H1 (cell line): Measurements from ENCODE around the gene FAM170B. TPM values are rescaled to one million over a fixed set of nuclear protein-coding genes. Genes with fewer than 3 reads are reported as not detected.

Experiments
- CTCF ChIA-PET: fragments of 300-600 bp; sonication (Branson Sonifier 250); formaldehyde crosslinking; loops from one replicate; lab custom pipeline; 2021; ENCODE audit not compliant: partially characterized antibody; lab: Charles Lee
- POLR2A ChIA-PET: fragments of 300-600 bp; sonication (Branson Sonifier 250); formaldehyde crosslinking; loops from one replicate; lab custom pipeline; 2021; ENCODE audit warnings: inconsistent platforms; ENCODE audit not compliant: partially characterized antibody; lab: Charles Lee
- DNase-seq, 2 experiments: peaks; one replicate each; pipeline versions ENCODE4 v3.0.0 to v3.0.0-alpha.2; 2010 to 2022; ENCODE audit warnings: low spot score in 2 of 2, low read depth in 1 of 2, mixed read lengths in 1 of 2
- FAIRE-seq: peaks from 2 replicates; lab custom pipeline; 2011; peaks lifted over from hg19 to GRCh38; lab: Jason Lieb, UNC
- H2AFZ ChIP-seq: 2 replicates; pipeline ENCODE4 v1.8.1; 2012; ENCODE audit warnings: low read length, inconsistent platforms
- H2AK5ac ChIP-seq: 2 replicates; pipeline ENCODE4 v1.6.1; 2013; ENCODE audit warnings: low read depth, low read length
- H2BK120ac ChIP-seq: replicated peaks from 2 replicates; pipeline ENCODE3; 2013; ENCODE audit warnings: low read depth, low read length, inconsistent platforms
- H2BK12ac ChIP-seq: 2 replicates; pipeline ENCODE4 v1.6.1; 2013; ENCODE audit warnings: low read depth, low read length
- H2BK15ac ChIP-seq: 2 replicates; pipeline ENCODE4 v1.6.1; 2013; ENCODE audit warnings: low read length
- H2BK20ac ChIP-seq: 2 replicates; pipeline ENCODE4 v1.6.1; 2013; ENCODE audit warnings: low read length
- H2BK5ac ChIP-seq: 2 replicates; pipeline ENCODE4 v1.6.1; 2013; ENCODE audit warnings: low read depth, low read length
- H3K14ac ChIP-seq: 2 replicates; pipeline ENCODE4 v1.6.1; 2013; ENCODE audit warnings: inconsistent platforms; ENCODE audit not compliant: insufficient read length
- H3K18ac ChIP-seq: 2 replicates; pipeline ENCODE4 v1.6.1; 2013; ENCODE audit warnings: low read length; ENCODE audit errors: extremely low read depth
- H3K23ac ChIP-seq: 2 replicates; pipeline ENCODE4 v1.6.1; 2013; ENCODE audit warnings: inconsistent platforms; ENCODE audit not compliant: insufficient read length
- H3K23me2 ChIP-seq: 2 replicates; pipeline ENCODE4 v1.6.1; 2013; ENCODE audit warnings: low read depth, low read length
- H3K27ac ChIP-seq: 2 replicates; pipeline ENCODE4 v1.6.1; 2011; ENCODE audit warnings: low read depth, low read length, inconsistent platforms
- H3K27me3 ChIP-seq, 4 experiments: replicated peaks in 1 of 4; 1 replicate in 1 of 4; 2 replicates in 3 of 4; pipeline versions ENCODE4 v1.6.1 to v1.8.1; 2011 to 2013; ENCODE audit warnings: low read length in 3 of 4, mild to moderate bottlenecking in 3 of 4, inconsistent platforms in 2 of 4, mixed read lengths in 2 of 4, moderate library complexity in 1 of 4; ENCODE audit not compliant: control insufficient read depth in 3 of 4, insufficient read depth in 3 of 4; ENCODE audit errors: extremely low read depth in 1 of 4
- H3K36me3 ChIP-seq, 4 experiments: 2 replicates each; pipeline versions ENCODE4 v1.6.1 to v1.8.1; 2011 to 2013; ENCODE audit warnings: mild to moderate bottlenecking in 4 of 4, low read length in 3 of 4, moderate library complexity in 2 of 4, control low read depth in 1 of 4, inconsistent platforms in 1 of 4; ENCODE audit not compliant: insufficient read depth in 4 of 4, control insufficient read depth in 2 of 4
- H3K4ac ChIP-seq: replicated peaks from 2 replicates; pipeline ENCODE3; 2013; ENCODE audit warnings: low read length, low read depth, mixed read lengths, inconsistent platforms; ENCODE audit not compliant: insufficient read length
- H3K4me1 ChIP-seq, 4 experiments: replicated peaks in 1 of 4; 1 replicate in 1 of 4; 2 replicates in 3 of 4; pipeline versions ENCODE4 v1.6.1 to v1.8.1; 2011 to 2013; ENCODE audit warnings: low read length in 3 of 4, inconsistent platforms in 2 of 4, mixed read lengths in 1 of 4; ENCODE audit not compliant: insufficient read depth in 4 of 4, control insufficient read depth in 3 of 4
- H3K4me2 ChIP-seq, 2 experiments: 2 replicates each; pipeline versions ENCODE4 v1.6.1 to v1.8.1; 2011 to 2013; ENCODE audit warnings: low read depth in 2 of 2, low read length in 2 of 2, control low read depth in 1 of 2, inconsistent platforms in 1 of 2, mild to moderate bottlenecking in 1 of 2; ENCODE audit not compliant: insufficient read depth in 1 of 2
- H3K4me3 ChIP-seq, 4 experiments: fragments of 200-600, 300-600 bp in 1 of 4; sonication (generic), shearing (Covaris generic), sonication (Bioruptor Twin) in 1 of 4; 2 replicates each; pipeline versions ENCODE4 v1.5.1 to v1.8.1; 2011 to 2016; ENCODE audit warnings: low read length in 4 of 4, low read depth in 3 of 4, control low read depth in 2 of 4, inconsistent platforms in 2 of 4, mild to moderate bottlenecking in 2 of 4, mixed read lengths in 1 of 4, moderate library complexity in 1 of 4; ENCODE audit not compliant: insufficient read depth in 2 of 4; ENCODE audit errors: extremely low read depth in 1 of 4
- H3K56ac ChIP-seq: replicated peaks from 2 replicates; pipeline ENCODE3; 2013; ENCODE audit warnings: low read depth, mild to moderate bottlenecking, mixed read lengths, low read length, inconsistent platforms; ENCODE audit not compliant: insufficient read length
- H3K79me1 ChIP-seq: 2 replicates; pipeline ENCODE4 v1.6.1; 2013; ENCODE audit warnings: low read depth, low read length, control low read depth
- H3K79me2 ChIP-seq, 2 experiments: 2 replicates each; pipeline versions ENCODE4 v1.6.1 to v1.8.1; 2012 to 2013; ENCODE audit warnings: low read length in 2 of 2, mild to moderate bottlenecking in 2 of 2, inconsistent platforms in 1 of 2; ENCODE audit not compliant: insufficient read depth in 2 of 2, control insufficient read depth in 1 of 2
- H3K9ac ChIP-seq, 4 experiments: replicated peaks in 1 of 4; 1 replicate in 1 of 4; 2 replicates in 3 of 4; pipeline versions ENCODE4 v1.6.1 to v1.8.1; 2011 to 2013; ENCODE audit warnings: low read depth in 3 of 4, low read length in 3 of 4, control low read depth in 2 of 4, mild to moderate bottlenecking in 2 of 4, moderate library complexity in 2 of 4, inconsistent platforms in 1 of 4; ENCODE audit errors: extremely low read depth in 1 of 4
- H3K9me3 ChIP-seq, 2 experiments: 2 replicates each; pipeline versions ENCODE4 v1.6.1 to v1.8.1; 2012 to 2013; ENCODE audit warnings: mild to moderate bottlenecking in 2 of 2, moderate library complexity in 2 of 2, control low read depth in 1 of 2, inconsistent platforms in 1 of 2, low read depth in 1 of 2, low read length in 1 of 2, mixed read lengths in 1 of 2; ENCODE audit not compliant: insufficient read depth in 2 of 2
- H4K20me1 ChIP-seq, 2 experiments: replicated peaks in 1 of 2; 2 replicates each; pipeline versions ENCODE3 to v1.8.1; 2011 to 2013; ENCODE audit warnings: inconsistent platforms in 2 of 2, low read length in 2 of 2, mild to moderate bottlenecking in 1 of 2; ENCODE audit not compliant: insufficient read depth in 2 of 2, control insufficient read depth in 1 of 2
- H4K5ac ChIP-seq: 2 replicates; pipeline ENCODE4 v1.6.1; 2013; ENCODE audit warnings: low read length, low read depth, mixed read lengths, inconsistent platforms; ENCODE audit not compliant: insufficient read length
- H4K8ac ChIP-seq: 2 replicates; pipeline ENCODE4 v1.8.0; 2013; ENCODE audit warnings: mild to moderate bottlenecking, moderate library complexity, low read length, inconsistent platforms; ENCODE audit not compliant: insufficient read depth; ENCODE audit errors: extremely low read depth
- H4K91ac ChIP-seq: replicated peaks from 2 replicates; pipeline ENCODE3; 2013; ENCODE audit warnings: low read length, mixed read lengths, inconsistent platforms; ENCODE audit not compliant: insufficient read length
- RXRA ChIP-seq: IDR thresholded peaks from 2 replicates; pipeline ENCODE4 v1.6.1; 2011; ENCODE audit warnings: low read depth, mild to moderate bottlenecking, low read length, moderate library complexity; ENCODE audit not compliant: insufficient read depth
- WGBS, 2 experiments: shearing (Covaris generic) in 1 of 2; methylation state at CpG; one replicate each; pipeline versions ENCODE4 v1.1.6 to v1.1.7; 2013 to 2015; ENCODE audit warnings: low lambda C conversion rate in 2 of 2, mixed read lengths in 2 of 2, inconsistent platforms in 1 of 2, low coverage in 1 of 2, missing lambda C conversion rate in 1 of 2; ENCODE audit not compliant: insufficient replicate concordance in 2 of 2, insufficient coverage in 1 of 2, insufficient read length in 1 of 2; ENCODE audit errors: extremely low coverage in 1 of 2, missing lambda C conversion rate in 1 of 2; 5-methylcytosine and 5-hydroxymethylcytosine counted together
- polyA plus RNA-seq, 7 experiments: library from polyadenylated mRNA; depleted of rRNA in 3 of 7; stranded (reverse) in 5 of 7; unstranded in 2 of 7; fragments of >200 nt in 5 of 7; fragments of 200-250 nt in 2 of 7; gene quantifications; 1 replicate in 5 of 7; 2 replicates in 1 of 7; 4 replicates in 1 of 7; pipeline versions ENCODE4 v1.2.1 to v1.2.3, GENCODE V29; 2011 to 2013; ENCODE audit warnings: missing spikeins in 2 of 7, mixed read lengths in 2 of 7
- total RNA-seq: library from RNA; stranded (reverse); fragmentation: NEBNext Ultra II Directional; extraction: Animal tissue kit (Norgen Biotek cat#: 25700); gene quantifications from 2 replicates; pipeline ENCODE4 v1.2.1, GENCODE V29; 2021

Gene FAM170B
- total and polyA plus RNA-seq, 2 of the 8 experiments (the other 6 are each of a cell fraction or from before 2014, with no cell fraction given): not detected

DNA sequence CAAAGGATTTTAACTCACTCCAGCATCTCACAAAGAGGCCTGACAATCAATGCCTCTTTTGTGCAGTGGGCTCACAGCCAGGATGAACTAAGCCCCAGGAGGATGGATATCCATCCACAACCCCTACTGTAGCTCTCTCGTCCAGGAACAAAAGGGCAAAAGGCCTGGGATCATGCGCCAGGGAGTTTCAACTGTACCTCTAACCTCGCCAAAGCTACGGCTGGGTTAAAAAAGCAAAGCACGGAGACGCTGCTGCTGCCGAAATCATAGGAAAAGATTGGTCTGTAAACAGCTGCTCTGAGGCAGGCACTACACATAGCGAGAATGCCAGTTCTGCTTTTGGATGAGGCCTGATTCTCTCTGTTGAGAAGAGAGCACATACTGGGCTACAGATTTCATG is 50.6 kb downstream of the FAM170B start:
- no peak overlapping the region for H3K9ac ChIP-seq
- H4K20me1 ChIP-seq: no peaks in the 10 kb centered on the region
- no peak overlapping the region for H3K27ac ChIP-seq
- no peak for TF ChIP-seq RXRA
- TF ChIP-seq, all 59 proteins: peak for 0
- H2BK20ac ChIP-seq: no peak overlapping the region
- no peak overlapping the region for H4K91ac ChIP-seq
- no peak overlapping the region for H3K4me2 ChIP-seq
- H3K79me2 ChIP-seq: no peaks in the 10 kb centered on the region
- no peak overlapping the region for H3K23ac ChIP-seq
- DNase-seq (no peak), FAIRE-seq (no peak)
- no peak overlapping the region for H2BK15ac ChIP-seq
- H2BK5ac ChIP-seq: no peak overlapping the region
- CTCF ChIA-PET: interaction anchor here (0.7 to 1.0 kb wide), 2 partner anchors 85 to 412 kb away, joined by 3 read pairs; no protein-coding TSS in a partner anchor
- no peak overlapping the region for H2BK120ac ChIP-seq
- H4K5ac ChIP-seq: no peak overlapping the region
- no peak overlapping the region for H2AK5ac ChIP-seq
- POLR2A ChIA-PET: interaction anchor here (0.6 kb wide), 1 partner anchor 441 kb away, joined by 4 read pairs; no protein-coding TSS in a partner anchor
- H2BK12ac ChIP-seq: no peak overlapping the region
- H4K8ac ChIP-seq: no peak overlapping the region
- H3K18ac ChIP-seq: no peak overlapping the region
- no peaks in the 10 kb centered on the region for H3K23me2 ChIP-seq
- peaks cover 0 to 11% of the 10 kb centered on the region in 2 experiments; a peak in 1 of 4 replicates for H3K9me3 ChIP-seq
- WGBS, 2 experiments: 89% methylated on average over 8 of the region's 8 CpGs; no CpG with 5 or more reads in 1 of the 2 experiments
- no peaks in the 10 kb centered on the region for H3K79me1 ChIP-seq
- H3K4me1 ChIP-seq: peaks cover 2 to 13% (median 3%) of the 10 kb centered on the region in 4 experiments
- no peak overlapping the region for H3K4me3 ChIP-seq
- no peak overlapping the region for H3K14ac ChIP-seq
- H3K4ac ChIP-seq: no peak overlapping the region
- no peaks in the 10 kb centered on the region for H3K36me3 ChIP-seq
- H3K27me3 ChIP-seq: no peaks in the 10 kb centered on the region; a peak in 3 of 7 replicates
- H2AFZ ChIP-seq: no peak overlapping the region
- H3K56ac ChIP-seq: no peak overlapping the region
